ENCODE results near the gene ROR2.

ROR2 gene

GRCh38 chr9:91832322-91832721 lies 117.7 kb downstream of the ROR2 start:
- no peak overlapping the region for H3K9ac ChIP-seq (ENCODE audit: low read depth, low read length, poor library complexity, severe bottlenecking)
- no peak overlapping the region for H3K4me3 ChIP-seq (ENCODE audit: low read length, poor library complexity, severe bottlenecking)
- H3K9me2 ChIP-seq (replicated peaks; ENCODE audit: low read depth, low read length) = no peaks in the 10 kb centered on the region
- no peak overlapping the region for H2AFZ ChIP-seq (ENCODE audit: low read length)
- TF ChIP-seq CTCF (conservative IDR thresholded peaks at IDR 0.05; ENCODE audit: low read length) = no peak
- TF ChIP-seq EZH2phosphoT487 (IDR thresholded peaks at IDR 0.05; ENCODE audit: borderline replicate concordance) = no peak
- H3K4me1 ChIP-seq (ENCODE audit: insufficient read depth, low read length, poor library complexity, severe bottlenecking) = no peaks in the 10 kb centered on the region
- no peak overlapping the region for H3K4me2 ChIP-seq (ENCODE audit: low read depth, low read length, poor library complexity, severe bottlenecking)
- H3K27me3 ChIP-seq (ENCODE audit: insufficient read depth, low read length, poor library complexity, severe bottlenecking) = no peaks in the 10 kb centered on the region
- no peaks in the 10 kb centered on the region for H3K36me3 ChIP-seq (ENCODE audit: insufficient read depth, low read length)
- H3K79me2 ChIP-seq (ENCODE audit: insufficient read depth, low read length) = no peaks in the 10 kb centered on the region
- no peaks in the 10 kb centered on the region for H3K9me3 ChIP-seq (ENCODE audit: insufficient read depth, low read depth, low read length)
- no peaks in the 10 kb centered on the region for H4K20me1 ChIP-seq (ENCODE audit: insufficient read depth, low read length, poor library complexity, severe bottlenecking)
- no peaks in the 10 kb centered on the region for H3F3A ChIP-seq (ENCODE audit: low read depth)

GRCh38 chr9:91825866-91826265 lies 124.2 kb downstream of the ROR2 start:
- Histone ChIP-seq H3K4me1 (ENCODE audit: insufficient read depth, low read length, poor library complexity, severe bottlenecking) (no peaks in the 10 kb centered on the region), H2AFZ (ENCODE audit: low read length) (no peak overlapping the region), H3K9me2 (replicated peaks; ENCODE audit: low read depth, low read length) (no peaks in the 10 kb centered on the region), H3K79me2 (ENCODE audit: insufficient read depth, low read length) (no peaks in the 10 kb centered on the region), H3K4me3 (ENCODE audit: low read length, poor library complexity, severe bottlenecking) (no peak overlapping the region), H4K20me1 (ENCODE audit: insufficient read depth, low read length, poor library complexity, severe bottlenecking) (no peaks in the 10 kb centered on the region), H3K9ac (ENCODE audit: low read depth, low read length, poor library complexity, severe bottlenecking) (no peak overlapping the region), H3K27me3 (ENCODE audit: insufficient read depth, low read length, poor library complexity, severe bottlenecking) (no peaks in the 10 kb centered on the region), H3K9me3 (ENCODE audit: insufficient read depth, low read depth, low read length) (no peaks in the 10 kb centered on the region), H3K4me2 (ENCODE audit: low read depth, low read length, poor library complexity, severe bottlenecking) (no peak overlapping the region), H3F3A (ENCODE audit: low read depth) (no peaks in the 10 kb centered on the region), H3K36me3 (ENCODE audit: insufficient read depth, low read length) (no peaks in the 10 kb centered on the region)
- no peak for TF ChIP-seq CTCF (conservative IDR thresholded peaks at IDR 0.05; ENCODE audit: low read length)
- TF ChIP-seq EZH2phosphoT487 (IDR thresholded peaks at IDR 0.05; ENCODE audit: borderline replicate concordance) = no peak

GRCh38 chr9:91825422-91825821 lies 124.6 kb downstream of the ROR2 start:
- H3K36me3 ChIP-seq (ENCODE audit: insufficient read depth, low read length) = no peaks in the 10 kb centered on the region
- no peaks in the 10 kb centered on the region for H3K9me2 ChIP-seq (replicated peaks; ENCODE audit: low read depth, low read length)
- no peak overlapping the region for H2AFZ ChIP-seq (ENCODE audit: low read length)
- no peak overlapping the region for H3K9ac ChIP-seq (ENCODE audit: low read depth, low read length, poor library complexity, severe bottlenecking)
- TF ChIP-seq CTCF (conservative IDR thresholded peaks at IDR 0.05; ENCODE audit: low read length) = no peak
- no peak for TF ChIP-seq EZH2phosphoT487 (IDR thresholded peaks at IDR 0.05; ENCODE audit: borderline replicate concordance)
- H3K4me2 ChIP-seq (ENCODE audit: low read depth, low read length, poor library complexity, severe bottlenecking) = no peak overlapping the region
- no peaks in the 10 kb centered on the region for H3K4me1 ChIP-seq (ENCODE audit: insufficient read depth, low read length, poor library complexity, severe bottlenecking)
- no peak overlapping the region for H3K4me3 ChIP-seq (ENCODE audit: low read length, poor library complexity, severe bottlenecking)
- no peaks in the 10 kb centered on the region for H3K9me3 ChIP-seq (ENCODE audit: insufficient read depth, low read depth, low read length)
- H3K79me2 ChIP-seq (ENCODE audit: insufficient read depth, low read length) = no peaks in the 10 kb centered on the region
- no peaks in the 10 kb centered on the region for H4K20me1 ChIP-seq (ENCODE audit: insufficient read depth, low read length, poor library complexity, severe bottlenecking)
- H3F3A ChIP-seq (ENCODE audit: low read depth) = no peaks in the 10 kb centered on the region
- H3K27me3 ChIP-seq (ENCODE audit: insufficient read depth, low read length, poor library complexity, severe bottlenecking) = no peaks in the 10 kb centered on the region
